Measurements from ENCODE around the gene CPSF4L.

- TF ChIP-seq GATA2 (IDR thresholded peaks at IDR 0.05; ENCODE audit: insufficient read depth, insufficient read length, low read depth, low read length) (no peak), EZH2 (IDR thresholded peaks at IDR 0.05; ENCODE audit: borderline replicate concordance, low read depth, low read length, severe bottlenecking) (no peak), POLR2AphosphoS5 (IDR thresholded peaks at IDR 0.05; ENCODE audit: insufficient read depth, low read depth, low read length) (no peak), POLR2A (IDR thresholded peaks at IDR 0.05; ENCODE audit: low read depth, low read length) (no peak), CTCF (IDR thresholded peaks at IDR 0.05; ENCODE audit: extremely low read depth in 1 of 2, insufficient read depth in 1 of 2, low read depth in 1 of 2, low read length in 2 of 2) (no peak)
Measured at GRCh38 chr17:73307130-73307529, 45.5 kb upstream of the CPSF4L start.

Measured in endothelial cell of umbilical vein (primary cell).